SK-N-SH (cell line): Measurements from ENCODE around the gene METTL9.
"Not testable (repeated sequence)": the region's sequence is repeated elsewhere in the genome, so short reads cannot be mapped to it uniquely, and the experiment has no call there.

Source experiments
- EZH2phosphoT487 ChIP-seq: fragments of 200-600 bp; sonication (generic); IDR thresholded peaks from 2 replicates; pipeline ENCODE4 v1.6.1; 2017; ENCODE audit warnings: low read depth, mixed run types, mild to moderate bottlenecking, antibody characterized with exemption, moderate library complexity, borderline replicate concordance
- GATA2 ChIP-seq: sonication (generic); formaldehyde crosslinking; IDR thresholded peaks from 2 replicates; pipeline ENCODE4 v1.5.0; 2020; ENCODE audit warnings: mild to moderate bottlenecking, missing genetic modification reagents
- TAF1 ChIP-seq: IDR thresholded peaks from 2 replicates; pipeline ENCODE4 v1.6.1; 2012; ENCODE audit warnings: low read depth, mild to moderate bottlenecking, low read length, moderate library complexity, borderline replicate concordance
- TF ChIP-seq, protein P1 (sequence below): fragments of 200-600 bp; sonication (generic); IDR thresholded peaks from 2 replicates; pipeline ENCODE4 v1.6.1; 2017; ENCODE audit warnings: antibody characterized with exemption, mild to moderate bottlenecking, moderate library complexity

- not testable (repeated sequence) for TF ChIP-seq TAF1; GATA2 (CRISPR knock-in tag); EZH2phosphoT487
- TF ChIP-seq, protein P1, sequence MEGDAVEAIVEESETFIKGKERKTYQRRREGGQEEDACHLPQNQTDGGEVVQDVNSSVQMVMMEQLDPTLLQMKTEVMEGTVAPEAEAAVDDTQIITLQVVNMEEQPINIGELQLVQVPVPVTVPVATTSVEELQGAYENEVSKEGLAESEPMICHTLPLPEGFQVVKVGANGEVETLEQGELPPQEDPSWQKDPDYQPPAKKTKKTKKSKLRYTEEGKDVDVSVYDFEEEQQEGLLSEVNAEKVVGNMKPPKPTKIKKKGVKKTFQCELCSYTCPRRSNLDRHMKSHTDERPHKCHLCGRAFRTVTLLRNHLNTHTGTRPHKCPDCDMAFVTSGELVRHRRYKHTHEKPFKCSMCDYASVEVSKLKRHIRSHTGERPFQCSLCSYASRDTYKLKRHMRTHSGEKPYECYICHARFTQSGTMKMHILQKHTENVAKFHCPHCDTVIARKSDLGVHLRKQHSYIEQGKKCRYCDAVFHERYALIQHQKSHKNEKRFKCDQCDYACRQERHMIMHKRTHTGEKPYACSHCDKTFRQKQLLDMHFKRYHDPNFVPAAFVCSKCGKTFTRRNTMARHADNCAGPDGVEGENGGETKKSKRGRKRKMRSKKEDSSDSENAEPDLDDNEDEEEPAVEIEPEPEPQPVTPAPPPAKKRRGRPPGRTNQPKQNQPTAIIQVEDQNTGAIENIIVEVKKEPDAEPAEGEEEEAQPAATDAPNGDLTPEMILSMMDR, result not testable (repeated sequence)
These were observed 23.1 kb upstream of the METTL9 start for GRCh38 chr16:21576323-21576722.
